Measurements from ENCODE around the gene RAD23B.

DNA sequence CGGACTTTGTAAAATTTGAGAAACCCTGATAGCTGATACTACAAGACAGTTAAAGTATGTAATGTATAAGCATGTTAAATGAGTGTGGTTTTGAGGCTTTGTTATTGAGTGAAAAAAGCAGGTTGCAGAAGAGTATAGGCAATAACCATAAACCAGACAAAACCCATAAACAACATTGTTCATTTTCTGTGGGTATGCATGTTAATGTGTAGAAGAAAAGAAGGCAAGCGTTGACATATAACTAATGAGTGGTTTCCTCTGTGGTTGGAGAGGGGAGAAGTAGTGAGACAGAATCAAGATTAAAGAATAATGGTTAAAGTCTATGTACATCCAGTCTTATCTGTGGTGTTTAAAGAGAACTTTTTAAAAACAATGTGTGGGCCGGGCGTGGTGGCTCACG, 26.2 kb downstream of the RAD23B start:
- TF ChIP-seq, protein P1, sequence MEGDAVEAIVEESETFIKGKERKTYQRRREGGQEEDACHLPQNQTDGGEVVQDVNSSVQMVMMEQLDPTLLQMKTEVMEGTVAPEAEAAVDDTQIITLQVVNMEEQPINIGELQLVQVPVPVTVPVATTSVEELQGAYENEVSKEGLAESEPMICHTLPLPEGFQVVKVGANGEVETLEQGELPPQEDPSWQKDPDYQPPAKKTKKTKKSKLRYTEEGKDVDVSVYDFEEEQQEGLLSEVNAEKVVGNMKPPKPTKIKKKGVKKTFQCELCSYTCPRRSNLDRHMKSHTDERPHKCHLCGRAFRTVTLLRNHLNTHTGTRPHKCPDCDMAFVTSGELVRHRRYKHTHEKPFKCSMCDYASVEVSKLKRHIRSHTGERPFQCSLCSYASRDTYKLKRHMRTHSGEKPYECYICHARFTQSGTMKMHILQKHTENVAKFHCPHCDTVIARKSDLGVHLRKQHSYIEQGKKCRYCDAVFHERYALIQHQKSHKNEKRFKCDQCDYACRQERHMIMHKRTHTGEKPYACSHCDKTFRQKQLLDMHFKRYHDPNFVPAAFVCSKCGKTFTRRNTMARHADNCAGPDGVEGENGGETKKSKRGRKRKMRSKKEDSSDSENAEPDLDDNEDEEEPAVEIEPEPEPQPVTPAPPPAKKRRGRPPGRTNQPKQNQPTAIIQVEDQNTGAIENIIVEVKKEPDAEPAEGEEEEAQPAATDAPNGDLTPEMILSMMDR (IDR thresholded peaks at IDR 0.05) = no peak
- TF ChIP-seq POLR2A (IDR thresholded peaks at IDR 0.05) = no peak

All from esophagus squamous epithelium (tissue), 4 donors.